GM18873 (cell line): ENCODE data around the gene P2RX1.

Experiments
- ATAC-seq: cut with Tn5 transposase; IDR thresholded peaks from one replicate; pipeline ENCODE4 v1.9.1; 2021; ENCODE audit warnings: mild to moderate bottlenecking, moderate library complexity, moderate number of reproducible peaks; ENCODE audit not compliant: unreplicated experiment, low FRiP score

P2RX1 gene

GRCh38 chr17:3907483-3908216 is 8.6 kb downstream of the P2RX1 start:
- no peak for ATAC-seq

DNA sequence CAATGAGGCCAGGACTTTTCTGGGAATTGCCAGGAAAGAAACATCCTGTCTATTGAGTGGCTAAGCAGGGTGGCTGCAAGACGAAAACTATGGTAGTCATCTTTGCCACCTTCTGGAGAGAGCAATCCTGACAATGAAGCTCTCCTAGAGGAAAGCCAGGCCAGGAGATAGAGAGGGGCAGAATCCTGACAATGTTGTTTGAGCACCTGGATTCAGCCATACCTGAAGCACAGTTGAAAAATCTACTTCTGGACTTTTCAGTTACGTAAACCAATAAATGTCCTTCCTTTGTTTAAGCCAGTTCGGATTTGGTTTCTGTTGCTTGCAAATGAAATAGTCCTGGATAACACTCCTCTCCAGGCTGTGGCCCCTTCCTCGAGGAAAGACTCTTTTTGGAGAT is 9.4 kb downstream of the P2RX1 start:
- ATAC-seq: no peak

- no peak for ATAC-seq
Measured at GRCh38 chr17:3905017-3905520, 11.2 kb downstream of the P2RX1 start.

- no peak for ATAC-seq
Measured at GRCh38 chr17:3904501-3904900, 11.8 kb downstream of the P2RX1 start.

GRCh38 chr17:3903881-3904290 is 12.4 kb downstream of the P2RX1 start:
- no peak for ATAC-seq

DNA sequence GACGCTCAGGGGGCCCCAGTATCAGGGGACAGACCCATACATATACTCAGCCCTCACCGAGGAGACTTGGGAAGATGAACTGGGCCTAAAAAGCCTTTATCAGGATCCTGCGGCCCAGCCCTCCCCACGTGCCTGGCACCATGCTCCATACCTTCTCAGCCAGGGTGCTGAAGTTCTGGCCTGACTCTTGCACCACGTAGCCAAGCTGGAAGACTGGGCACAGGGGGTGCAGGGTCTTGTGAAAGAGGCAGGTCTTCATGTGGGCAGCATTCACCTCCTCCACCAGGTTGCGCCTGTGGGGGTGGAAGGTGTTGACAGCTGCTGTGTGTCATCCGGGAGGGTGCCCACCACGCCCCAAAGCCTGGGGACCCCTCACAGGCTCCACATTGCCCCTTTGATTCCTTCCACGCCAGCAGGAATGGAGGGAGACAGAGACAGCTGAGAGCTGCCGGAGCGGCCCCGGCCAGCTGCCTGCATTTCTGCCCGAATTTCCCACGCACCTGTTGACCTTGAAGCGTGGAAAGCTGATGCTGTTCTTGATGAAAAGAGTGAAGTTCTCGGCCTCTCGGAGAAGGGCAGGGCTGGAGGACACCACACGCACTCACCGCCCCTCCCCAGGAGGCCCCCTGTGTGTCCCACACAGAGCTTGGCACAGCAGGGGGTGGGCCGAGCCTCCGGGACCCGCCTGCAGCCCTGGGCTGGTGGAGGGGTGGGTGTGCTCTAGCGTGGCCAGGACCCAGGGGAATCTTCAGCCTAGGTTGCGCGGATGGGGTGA is 13.0 kb downstream of the P2RX1 start:
- no peak for ATAC-seq

DNA sequence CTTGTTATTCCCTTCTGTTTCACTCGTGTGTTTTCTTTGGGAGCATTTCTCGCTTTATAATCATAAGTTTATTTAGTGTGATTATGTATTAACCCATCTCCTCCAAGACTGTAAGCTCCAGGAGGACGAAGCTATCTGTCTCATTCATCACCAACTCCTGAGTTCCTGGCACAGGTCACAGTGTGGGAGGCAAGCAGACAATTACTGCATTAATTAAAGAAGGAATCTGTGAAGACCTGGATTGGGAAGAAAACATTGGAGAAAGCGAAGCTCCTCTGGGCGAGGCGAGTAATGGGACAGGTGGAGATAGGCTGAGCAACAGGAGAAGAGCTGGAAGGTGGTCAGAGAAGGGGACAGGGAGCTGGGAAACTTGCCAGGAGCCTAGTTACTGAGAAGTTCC is 15.6 kb downstream of the P2RX1 start:
- no peak for ATAC-seq

- ATAC-seq: no peak
Measured at GRCh38 chr17:3897731-3898130, 18.5 kb downstream of the P2RX1 start.

DNA sequence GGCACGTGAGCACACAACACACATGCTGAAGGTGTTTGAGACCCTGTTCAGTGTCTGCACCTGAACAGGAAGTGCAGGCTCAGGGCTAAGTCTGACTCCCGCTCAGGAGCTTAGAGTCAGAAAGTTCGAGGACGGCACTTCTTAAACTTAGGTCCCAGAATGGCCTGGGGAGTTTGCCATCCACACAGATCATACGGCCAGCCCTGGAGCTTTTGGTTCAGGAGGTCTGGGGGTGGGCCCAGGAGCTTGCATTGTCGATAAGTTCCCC is 19.4 kb downstream of the P2RX1 start:
- ATAC-seq: no peak

DNA sequence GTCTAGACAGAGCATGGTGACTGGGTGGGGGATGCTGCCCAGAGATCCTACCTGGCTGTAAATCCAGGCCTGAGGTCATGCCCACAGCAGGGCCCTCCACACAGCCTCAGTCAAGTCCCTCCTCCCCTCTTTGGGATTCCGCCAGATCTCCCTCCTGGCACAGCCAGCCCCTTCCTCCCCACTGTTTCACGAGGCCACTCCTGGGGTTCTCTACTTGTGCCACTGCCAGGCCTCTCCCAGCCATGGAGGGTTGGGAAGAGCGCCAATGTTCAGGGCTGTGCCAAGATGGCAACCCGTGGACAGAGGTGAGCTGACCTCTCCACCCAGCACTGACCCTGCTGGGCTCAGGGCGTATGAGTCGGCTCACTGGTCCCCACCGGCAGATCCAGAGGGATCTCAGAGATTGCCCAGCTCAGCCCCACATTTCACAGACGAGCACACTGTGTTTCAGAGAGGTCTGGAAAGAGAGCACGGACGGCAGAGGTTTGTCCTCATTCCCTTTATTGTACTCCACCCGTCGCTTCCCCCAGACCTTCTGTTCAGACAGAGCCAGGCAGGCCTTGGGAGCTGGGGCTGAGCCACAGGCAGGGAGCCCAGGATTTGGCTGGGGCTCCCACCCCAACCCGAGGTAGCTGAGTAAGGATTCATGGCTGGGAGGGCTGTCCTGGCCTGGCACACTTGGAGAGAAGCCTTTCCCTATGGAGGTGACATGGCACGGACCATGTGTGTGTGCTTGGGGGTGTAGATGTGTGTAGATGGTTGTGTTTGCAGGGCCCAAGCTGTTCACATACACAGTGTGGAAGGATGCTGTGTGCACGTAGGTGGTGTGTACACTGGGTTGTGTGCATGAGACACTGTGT is 19.9 kb downstream of the P2RX1 start:
- no peak for ATAC-seq

DNA sequence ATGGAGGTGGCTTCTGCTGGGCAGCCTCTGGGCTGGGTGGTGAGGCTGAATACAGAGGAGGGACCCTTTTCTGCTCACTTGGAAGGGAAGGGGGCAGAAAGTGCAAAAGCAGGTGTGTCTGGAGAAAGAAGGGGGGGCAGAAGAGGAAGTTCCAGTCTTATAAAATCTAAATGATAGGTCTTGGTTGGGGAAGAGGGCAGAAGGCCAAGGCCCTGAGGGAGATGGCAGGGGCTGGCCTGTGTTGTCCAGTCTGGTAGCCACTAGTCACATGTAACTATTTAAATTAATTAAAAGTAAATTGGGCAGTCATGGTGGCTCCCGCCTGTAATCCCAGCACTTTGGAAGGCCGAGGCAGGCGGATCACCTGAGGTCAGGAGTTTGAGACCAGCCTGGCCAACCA is 20.9 kb downstream of the P2RX1 start:
- no peak for ATAC-seq

DNA sequence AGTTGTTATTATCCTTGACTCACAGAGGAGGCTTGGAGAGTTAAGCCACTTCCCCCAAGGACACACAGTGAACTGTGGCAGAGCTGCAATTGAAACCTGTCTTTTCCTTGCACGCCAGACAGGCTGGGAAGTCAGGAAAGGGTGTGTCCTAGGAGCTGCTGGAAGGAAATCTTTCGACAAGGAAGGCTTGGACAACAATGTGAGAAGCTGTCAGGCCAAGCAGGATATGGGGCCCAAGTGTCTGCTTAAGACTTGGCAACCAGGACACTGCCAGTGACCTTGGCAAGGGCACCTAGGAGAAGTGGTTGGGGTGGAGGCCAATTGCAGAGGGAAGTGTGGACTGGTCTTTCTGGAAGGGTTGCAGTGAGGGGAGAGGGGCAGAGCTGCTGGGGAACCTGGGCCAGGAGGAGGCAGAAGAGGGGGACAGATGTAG is 21.3 kb downstream of the P2RX1 start:
- ATAC-seq: no peak

- ATAC-seq: no peak
Measured at GRCh38 chr17:3894188-3894587, 22.1 kb downstream of the P2RX1 start.

GRCh38 chr17:3893720-3894116 is 22.5 kb downstream of the P2RX1 start:
- ATAC-seq: no peak

- peak; percentile 44 for ATAC-seq
Measured at GRCh38 chr17:3893003-3893719, 23.1 kb downstream of the P2RX1 start, which contains the start of gene CAMKK1. CAMKK1 (minus strand) TSS chr17:3893053; CDS start chr17:3885687, 7,366 bp downstream.

DNA sequence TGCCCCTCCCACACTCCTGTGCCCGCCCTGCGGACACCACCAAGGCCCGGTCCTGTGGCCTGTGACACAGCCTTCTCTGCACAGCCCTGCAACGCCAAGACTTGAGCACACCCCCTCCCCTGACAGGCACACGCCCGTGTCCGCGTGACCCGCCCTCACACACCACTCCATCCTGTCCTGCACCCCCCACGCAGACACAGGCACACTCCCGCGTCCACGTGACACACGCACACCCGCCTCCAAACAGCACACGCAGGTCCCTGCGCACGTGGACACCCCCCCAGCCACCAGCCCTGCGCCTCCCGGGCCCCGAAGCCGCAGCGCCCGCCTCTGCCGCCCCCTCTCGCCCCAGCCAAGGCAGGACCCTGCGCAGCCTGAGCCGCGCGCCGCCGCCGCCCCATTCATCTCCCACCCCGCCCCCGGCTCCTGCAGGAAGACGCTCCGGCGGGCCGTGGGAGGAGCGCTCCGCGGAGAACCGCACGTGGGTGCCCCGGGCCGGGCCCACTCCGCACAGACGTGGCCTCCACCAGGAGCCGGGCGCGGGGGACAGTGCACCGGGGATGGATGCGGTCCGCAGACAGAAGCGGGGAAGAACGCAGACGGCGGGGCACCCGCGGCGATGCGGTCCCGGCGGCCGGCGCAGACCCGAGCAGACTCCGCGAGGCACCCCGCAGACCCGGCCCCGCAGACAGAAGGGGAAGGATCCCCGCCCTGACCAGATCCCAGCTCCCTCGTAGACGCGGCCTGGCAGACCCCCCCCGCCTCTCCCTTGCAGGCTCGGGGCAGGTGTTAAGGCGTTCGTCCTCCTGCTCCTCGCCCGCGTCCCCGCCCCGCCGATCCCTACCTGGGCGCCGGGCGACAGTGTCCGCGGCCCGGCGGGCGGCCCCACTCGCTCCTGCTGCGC is 23.9 kb downstream of the P2RX1 start:
- no peak for ATAC-seq

DNA sequence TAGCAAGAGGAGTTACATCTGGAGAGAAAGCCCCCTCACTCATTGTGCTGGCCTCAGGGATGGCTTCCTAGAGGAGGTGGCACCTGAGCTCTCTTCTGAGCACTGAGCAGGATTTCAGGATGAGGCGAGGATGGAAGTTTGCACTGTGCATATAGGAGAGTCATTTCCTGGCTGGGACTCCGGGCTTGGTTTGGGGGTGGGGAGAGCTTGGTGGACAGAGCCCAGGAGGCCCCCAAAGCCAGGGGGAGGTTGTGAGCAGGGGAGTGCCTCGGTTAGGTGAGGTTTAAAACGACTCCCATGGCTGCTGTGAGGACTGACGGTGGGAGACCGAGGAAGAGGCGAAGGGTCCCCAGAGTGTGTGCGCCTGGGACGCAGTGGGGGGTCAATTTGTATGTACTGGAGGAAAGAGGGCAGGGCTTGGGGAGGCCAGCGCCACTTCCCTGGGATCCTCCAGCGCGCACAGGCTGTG is 24.6 kb downstream of the P2RX1 start:
- no peak for ATAC-seq

DNA sequence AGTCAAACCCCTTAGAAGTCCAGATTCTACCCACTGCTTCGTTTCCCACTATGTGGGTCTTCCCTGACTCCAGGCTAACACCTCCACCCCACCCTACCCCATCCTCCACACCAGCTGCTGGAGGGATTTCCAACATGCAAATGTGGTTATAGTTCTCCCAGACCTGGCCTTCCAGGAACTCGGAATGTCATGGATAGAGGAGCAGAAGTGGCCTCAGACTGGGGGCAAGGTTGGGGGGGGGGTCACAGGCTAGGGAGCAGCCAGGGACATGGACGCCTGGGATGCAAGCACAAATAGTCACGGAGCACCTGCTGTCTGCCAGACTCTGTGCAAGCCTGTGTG is 25.4 kb downstream of the P2RX1 start:
- ATAC-seq: no peak
